ENCODE data around the gene PNPLA3. TPM values are rescaled to one million over a fixed set of nuclear protein-coding genes. Genes with fewer than 3 reads are reported as not detected.

Gene PNPLA3
- total RNA-seq, 4 donors from 2014 or later = 0.76 to 1.7 (median 0.92) TPM; not detected in 1

- H3K36me3 ChIP-seq = peaks cover 32 to 100% (median 47%) of the 10 kb centered on the region in 3 donors
- intact Hi-C loops (cut with DNase I) = no loop called here
- TF ChIP-seq CTCF (IDR thresholded peaks at IDR 0.05) = no peak
- no peak for TF ChIP-seq POLR2A (IDR thresholded peaks at IDR 0.05)
These were observed 49.4 kb downstream of the PNPLA3 start for GRCh38 chr22:43972931-43973462.

GRCh38 chr22:43974028-43974545, 50.5 kb downstream of the PNPLA3 start:
- Histone ChIP-seq H3K4me1 (no peaks in the 10 kb centered on the region), H3K36me3 (peaks cover 32 to 99% (median 53%) of the 10 kb centered on the region in 3 donors), H3K9me3 (no peaks in the 10 kb centered on the region), H3K27me3 (no peaks in the 10 kb centered on the region), H3K4me3 (no peak overlapping the region), H3K27ac (no peak overlapping the region)
- no peak for TF ChIP-seq POLR2A (IDR thresholded peaks at IDR 0.05)
- no peak for TF ChIP-seq CTCF (IDR thresholded peaks at IDR 0.05)
- 89 to 93% methylated on average over 7 of the region's 19 CpGs for WGBS, 2 donors
- no peak for DNase-seq
- intact Hi-C loops (cut with DNase I) = no loop called here

More at GRCh38 chr22:43972931-43973462, 49.4 kb downstream of the PNPLA3 start:
- no peak for DNase-seq
- Histone ChIP-seq H3K9me3 (no peaks in the 10 kb centered on the region), H3K27me3 (no peaks in the 10 kb centered on the region), H3K4me1 (no peaks in the 10 kb centered on the region), H3K4me3 (no peak overlapping the region), H3K27ac (no peak overlapping the region)
- WGBS, 2 donors = 95% methylated on average over 8 to 10 of the region's 10 CpGs

- Histone ChIP-seq H3K36me3 (peaks cover 39 to 99% (median 57%) of the 10 kb centered on the region in 3 donors), H3K4me3 (no peak overlapping the region), H3K9me3 (no peaks in the 10 kb centered on the region), H3K4me1 (no peaks in the 10 kb centered on the region), H3K27ac (no peak overlapping the region), H3K27me3 (no peaks in the 10 kb centered on the region)
- DNase-seq = no peak
- TF ChIP-seq POLR2A (IDR thresholded peaks at IDR 0.05) = no peak
- no peak for TF ChIP-seq CTCF (IDR thresholded peaks at IDR 0.05)
- intact Hi-C loops (cut with DNase I) = no loop called here
- 67 to 86% methylated on average over 1 to 3 of the region's 4 CpGs for WGBS, 2 donors
These were observed 51.4 kb downstream of the PNPLA3 start for GRCh38 chr22:43975041-43975440.

- DNase-seq = no peak
- no peak overlapping the region for H3K27ac ChIP-seq
- TF ChIP-seq POLR2A (IDR thresholded peaks at IDR 0.05) = no peak
- no peak for TF ChIP-seq CTCF (IDR thresholded peaks at IDR 0.05)
- no peak overlapping the region for H3K4me3 ChIP-seq
- 84 to 91% methylated on average over 12 to 17 of the region's 19 CpGs for WGBS, 2 donors
- H3K4me1 ChIP-seq = no peaks in the 10 kb centered on the region
- intact Hi-C loops (cut with DNase I) = no loop called here
- H3K27me3 ChIP-seq = no peaks in the 10 kb centered on the region
- H3K9me3 ChIP-seq = no peaks in the 10 kb centered on the region
- peaks cover 44 to 99% (median 63%) of the 10 kb centered on the region in 3 donors for H3K36me3 ChIP-seq
These were observed 53.5 kb downstream of the PNPLA3 start for GRCh38 chr22:43976861-43977795.

- Histone ChIP-seq H3K36me3 (peaks cover 44 to 99% (median 52%) of the 10 kb centered on the region in 3 donors), H3K9me3 (no peaks in the 10 kb centered on the region), H3K4me3 (no peak overlapping the region), H3K4me1 (no peaks in the 10 kb centered on the region), H3K27ac (no peak overlapping the region), H3K27me3 (no peaks in the 10 kb centered on the region)
- TF ChIP-seq CTCF (IDR thresholded peaks at IDR 0.05) = no peak
- no peak for TF ChIP-seq POLR2A (IDR thresholded peaks at IDR 0.05)
- 98% methylated on average over 4 of the region's 4 CpGs for WGBS, 2 donors
- no peak for DNase-seq
- intact Hi-C loops (cut with DNase I) = no loop called here
These were observed 55.0 kb downstream of the PNPLA3 start for GRCh38 chr22:43978558-43978957.
